ENCODE results near the gene COL10A1. TPM values are rescaled to one million over a fixed set of nuclear protein-coding genes. Genes with fewer than 3 reads are reported as not detected.

The COL10A1 gene
- polyA plus RNA-seq (2011; rRNA removed) (0.09 TPM in 1 of 2 replicates, not detected in the other), polyA plus RNA-seq (2017; fragmentation: RNase III; extraction: RNeasy Plus Mini Kit Qiagen cat#74134 plus additional on column Dnase treatment) (not detected in 3 replicates), polyA minus RNA-seq (2011; rRNA and poly(A)+ RNA removed) (1.4 TPM in 1 of 2 replicates, not detected in the other)
- polyA plus RNA-seq (2012; cell fraction: cytosol; rRNA removed), result not detected in 2 replicates
- polyA plus RNA-seq (2012; cell fraction: nucleus; rRNA removed), result not detected in 2 replicates

DNA sequence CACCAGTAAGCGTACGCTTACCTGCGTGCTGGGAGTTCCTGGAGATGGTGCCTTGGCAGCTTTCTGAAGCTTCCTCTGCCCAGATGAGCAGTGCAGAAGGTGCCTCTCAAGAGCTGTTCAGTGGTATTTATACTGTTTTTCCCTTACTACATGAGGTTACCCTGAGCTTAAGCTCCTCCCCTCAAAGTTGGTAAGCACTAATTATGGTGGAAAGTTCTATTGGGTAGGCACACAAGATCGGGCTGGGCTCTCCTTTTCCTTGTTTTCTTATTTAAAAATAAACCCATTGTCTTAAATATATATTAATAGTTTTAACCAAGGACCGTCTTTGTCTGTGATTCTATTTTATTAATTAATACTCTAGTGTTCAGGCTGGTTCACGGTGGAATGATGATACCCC is at the start of gene COL10A1:
COL10A1 (minus strand) TSS at position 101 of the 400 bp plus-strand sequence. CDS start 640 bp downstream, outside the sequence.
- Histone ChIP-seq H3K9me3 (no peaks in the 10 kb centered on the region), H3K4me1 (peaks cover 12% of the 10 kb centered on the region), H3K4me2 (no peak within 1 kb of the TSS), H3K4me3 (no peak within 1 kb of the TSS), H3K27ac (no peak within 1 kb of the TSS)
- FAIRE-seq (no peak), ATAC-seq (no peak), DNase-seq (ENCODE audit: low read depth in 1 of 2, low spot score in 1 of 2) (no peak)
- CTCF ChIA-PET, result interaction anchor here (1.5 kb wide), 1 partner anchor 14 kb away, joined by 5 read pairs; no protein-coding TSS in a partner anchor
- 88% methylated on average over 6 of the region's 6 CpGs for WGBS (ENCODE audit: missing lambda C conversion rate)
- TF ChIP-seq CBX2 (IDR thresholded peaks at IDR 0.05; ENCODE audit: borderline replicate concordance, low read depth), result no peak
- TF ChIP-seq, protein P1, sequence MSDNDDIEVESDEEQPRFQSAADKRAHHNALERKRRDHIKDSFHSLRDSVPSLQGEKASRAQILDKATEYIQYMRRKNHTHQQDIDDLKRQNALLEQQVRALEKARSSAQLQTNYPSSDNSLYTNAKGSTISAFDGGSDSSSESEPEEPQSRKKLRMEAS (IDR thresholded peaks at IDR 0.05), result no peak
- TF ChIP-seq TFCP2L1 (CRISPR knock-in tag; IDR thresholded peaks at IDR 0.05), result no peak
- POLR2A ChIA-PET, result no interaction called here

DNA sequence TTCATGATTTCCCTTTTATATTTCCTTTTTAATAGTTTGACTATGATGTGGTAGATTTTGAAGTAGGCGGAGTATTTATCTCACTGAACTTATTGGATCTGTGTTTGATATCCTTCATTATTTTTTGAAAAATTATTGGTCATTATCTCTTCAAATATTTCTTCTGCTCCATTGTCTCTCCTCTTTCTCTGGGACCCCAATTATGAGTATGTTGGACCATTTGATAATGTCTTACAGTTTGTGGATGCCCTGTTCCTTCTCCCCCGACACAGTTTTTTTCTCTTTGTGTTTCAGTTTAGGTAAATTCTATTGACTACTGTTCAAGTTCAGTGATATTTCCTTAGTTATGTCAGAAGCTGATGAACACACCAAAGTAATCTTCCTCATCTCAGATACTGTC is 49.4 kb upstream of the COL10A1 start:
- FAIRE-seq (no peak), ATAC-seq (no peak), DNase-seq (ENCODE audit: low read depth in 1 of 2, low spot score in 1 of 2) (peak in 1 of 2 experiments; percentile 6)
- Histone ChIP-seq H3K27ac (no peak overlapping the region), H3K9me3 (peaks cover 9% of the 10 kb centered on the region; the same call in 2 of the 3 replicates), H3K4me3 (no peak overlapping the region), H3K4me2 (no peak overlapping the region), H3K4me1 (no peaks in the 10 kb centered on the region)
- ChIA-PET POLR2A (no interaction called here), CTCF (interaction anchor here (1.0 kb wide), 1 partner anchor 9 kb away, joined by 3 read pairs; no protein-coding TSS in a partner anchor)
- 94% methylated on average over 2 of the region's 2 CpGs for WGBS (ENCODE audit: missing lambda C conversion rate)
- no peak for TF ChIP-seq MAFK (IDR thresholded peaks at IDR 0.05; ENCODE audit: partially characterized antibody)
- TF ChIP-seq FOSL2 (IDR thresholded peaks at IDR 0.05), result no peak
- no peak for TF ChIP-seq FOSL2 (CRISPR knock-in tag; IDR thresholded peaks at IDR 0.05)
- TF ChIP-seq, protein P2, sequence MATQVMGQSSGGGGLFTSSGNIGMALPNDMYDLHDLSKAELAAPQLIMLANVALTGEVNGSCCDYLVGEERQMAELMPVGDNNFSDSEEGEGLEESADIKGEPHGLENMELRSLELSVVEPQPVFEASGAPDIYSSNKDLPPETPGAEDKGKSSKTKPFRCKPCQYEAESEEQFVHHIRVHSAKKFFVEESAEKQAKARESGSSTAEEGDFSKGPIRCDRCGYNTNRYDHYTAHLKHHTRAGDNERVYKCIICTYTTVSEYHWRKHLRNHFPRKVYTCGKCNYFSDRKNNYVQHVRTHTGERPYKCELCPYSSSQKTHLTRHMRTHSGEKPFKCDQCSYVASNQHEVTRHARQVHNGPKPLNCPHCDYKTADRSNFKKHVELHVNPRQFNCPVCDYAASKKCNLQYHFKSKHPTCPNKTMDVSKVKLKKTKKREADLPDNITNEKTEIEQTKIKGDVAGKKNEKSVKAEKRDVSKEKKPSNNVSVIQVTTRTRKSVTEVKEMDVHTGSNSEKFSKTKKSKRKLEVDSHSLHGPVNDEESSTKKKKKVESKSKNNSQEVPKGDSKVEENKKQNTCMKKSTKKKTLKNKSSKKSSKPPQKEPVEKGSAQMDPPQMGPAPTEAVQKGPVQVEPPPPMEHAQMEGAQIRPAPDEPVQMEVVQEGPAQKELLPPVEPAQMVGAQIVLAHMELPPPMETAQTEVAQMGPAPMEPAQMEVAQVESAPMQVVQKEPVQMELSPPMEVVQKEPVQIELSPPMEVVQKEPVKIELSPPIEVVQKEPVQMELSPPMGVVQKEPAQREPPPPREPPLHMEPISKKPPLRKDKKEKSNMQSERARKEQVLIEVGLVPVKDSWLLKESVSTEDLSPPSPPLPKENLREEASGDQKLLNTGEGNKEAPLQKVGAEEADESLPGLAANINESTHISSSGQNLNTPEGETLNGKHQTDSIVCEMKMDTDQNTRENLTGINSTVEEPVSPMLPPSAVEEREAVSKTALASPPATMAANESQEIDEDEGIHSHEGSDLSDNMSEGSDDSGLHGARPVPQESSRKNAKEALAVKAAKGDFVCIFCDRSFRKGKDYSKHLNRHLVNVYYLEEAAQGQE (IDR thresholded peaks at IDR 0.05), result no peak
- no peak for TF ChIP-seq RFX5 (IDR thresholded peaks at IDR 0.05)

GRCh38 chr6:116173928-116174327 is 48.0 kb upstream of the COL10A1 start:
- DNase-seq (ENCODE audit: low read depth in 1 of 2, low spot score in 1 of 2), result no peak
- TF ChIP-seq CEBPB (IDR thresholded peaks at IDR 0.05), result no peak
- no peak for TF ChIP-seq POLR2AphosphoS2 (conservative IDR thresholded peaks at IDR 0.05; ENCODE audit: low read length)
- TF ChIP-seq ESRRA (IDR thresholded peaks at IDR 0.05; ENCODE audit: borderline replicate concordance, low read length), result no peak
- no peak for TF ChIP-seq NPAS2 (CRISPR knock-in tag; IDR thresholded peaks at IDR 0.05; ENCODE audit: borderline replicate concordance)
- no peak for TF ChIP-seq JUN (IDR thresholded peaks at IDR 0.05)
- TF ChIP-seq, protein P2 (IDR thresholded peaks at IDR 0.05), result no peak
- no peak for TF ChIP-seq PHF8 (IDR thresholded peaks at IDR 0.05; ENCODE audit: borderline replicate concordance, low read depth)
- no peak for TF ChIP-seq ZFP36 (IDR thresholded peaks at IDR 0.05; ENCODE audit: borderline replicate concordance, partially characterized antibody)
- TF ChIP-seq FOSB (CRISPR knock-in tag; IDR thresholded peaks at IDR 0.05), result no peak
- TF ChIP-seq TP53 (CRISPR knock-in tag; IDR thresholded peaks at IDR 0.05), result no peak
- TF ChIP-seq TFCP2L1 (CRISPR knock-in tag; IDR thresholded peaks at IDR 0.05), result no peak
- no peak for TF ChIP-seq HOXB13 (CRISPR knock-in tag; IDR thresholded peaks at IDR 0.05; ENCODE audit: low read depth)
- no peak overlapping the region for H3K27ac ChIP-seq
- peaks cover 9% of the 10 kb centered on the region; the same call in 2 of the 3 replicates for H3K9me3 ChIP-seq
- no peak for FAIRE-seq
- no peak overlapping the region for H3K4me2 ChIP-seq
- H3K4me1 ChIP-seq, result no peaks in the 10 kb centered on the region
- ChIA-PET POLR2A (no interaction called here), CTCF (interaction anchor here (0.6 kb wide), 1 partner anchor 105 kb away, joined by 3 read pairs; no protein-coding TSS in a partner anchor)
- no peak overlapping the region for H3K4me3 ChIP-seq
- 60% methylated on average over 3 of the region's 3 CpGs for WGBS (ENCODE audit: missing lambda C conversion rate)
- ATAC-seq, result no peak

Data from A549 (cell line).